ENCODE measurements around the gene SPINT1.
A peak's percentile ranks its signal among the peaks of the same experiment; 100 is the strongest.

SPINT1 gene

GRCh38 chr15:40836020-40836419, 7.8 kb upstream of the SPINT1 start:
- no peak for TF ChIP-seq CTCF (IDR thresholded peaks at IDR 0.05; ENCODE audit: unreplicated experiment in 3 of 3)
- Mint-ChIP-seq H3K27ac (no peak overlapping the region), H3K9me3 (no peaks in the 10 kb centered on the region), H3K36me3 (ENCODE audit: low read depth) (peaks cover 5% of the 10 kb centered on the region), H3K4me3 (no peak overlapping the region), H3K27me3 (ENCODE audit: low read depth) (peaks cover 18% of the 10 kb centered on the region), H3K4me1 (no peaks in the 10 kb centered on the region)

GRCh38 chr15:40838756-40839155, 5.1 kb upstream of the SPINT1 start:
- no peak for TF ChIP-seq CTCF (IDR thresholded peaks at IDR 0.05; ENCODE audit: unreplicated experiment in 3 of 3)
- no peak overlapping the region for H3K4me3 Mint-ChIP-seq
- no peaks in the 10 kb centered on the region for H3K9me3 Mint-ChIP-seq
- H3K4me1 Mint-ChIP-seq = peaks cover 5% of the 10 kb centered on the region
- H3K27ac Mint-ChIP-seq = no peak overlapping the region
- peaks cover 43% of the 10 kb centered on the region for H3K27me3 Mint-ChIP-seq (ENCODE audit: low read depth)
- H3K36me3 Mint-ChIP-seq (ENCODE audit: low read depth) = no peaks in the 10 kb centered on the region

- Mint-ChIP-seq H3K36me3 (ENCODE audit: low read depth) (no peaks in the 10 kb centered on the region), H3K4me1 (peaks cover 13% of the 10 kb centered on the region), H3K9me3 (no peaks in the 10 kb centered on the region), H3K27me3 (ENCODE audit: low read depth) (peaks cover 66% of the 10 kb centered on the region), H3K4me3 (peak overlapping the region in 1 of 3 experiments; percentile 19), H3K27ac (no peak overlapping the region)
- no peak for TF ChIP-seq CTCF (IDR thresholded peaks at IDR 0.05; ENCODE audit: unreplicated experiment in 3 of 3)
These were observed 2.1 kb upstream of the SPINT1 start for GRCh38 chr15:40841741-40842140.

- Mint-ChIP-seq H3K4me1 (peaks cover 26% of the 10 kb centered on the region), H3K9me3 (no peaks in the 10 kb centered on the region), H3K4me3 (peak overlapping the region; percentile 86 to 91 (median 87)), H3K27ac (peak overlapping the region; percentile 76 to 94 (median 87)), H3K36me3 (ENCODE audit: low read depth) (no peaks in the 10 kb centered on the region), H3K27me3 (ENCODE audit: low read depth) (peaks cover 77% of the 10 kb centered on the region)
- TF ChIP-seq CTCF (IDR thresholded peaks at IDR 0.05; ENCODE audit: unreplicated experiment in 3 of 3) = no peak
These were observed 475 bp upstream of the SPINT1 start for GRCh38 chr15:40843261-40843884.

GRCh38 chr15:40844696-40845030, 815 bp downstream of the SPINT1 start:
- TF ChIP-seq CTCF (IDR thresholded peaks at IDR 0.05; ENCODE audit: unreplicated experiment in 3 of 3) = no peak
- H3K4me3 Mint-ChIP-seq = peak overlapping the region; percentile 82 to 88 (median 83)
- H3K4me1 Mint-ChIP-seq = peaks cover 26% of the 10 kb centered on the region
- no peaks in the 10 kb centered on the region for H3K36me3 Mint-ChIP-seq (ENCODE audit: low read depth)
- H3K27ac Mint-ChIP-seq = peak overlapping the region in 2 of 3 experiments; percentile 86 to 87
- H3K9me3 Mint-ChIP-seq = no peaks in the 10 kb centered on the region
- H3K27me3 Mint-ChIP-seq (ENCODE audit: low read depth) = peaks cover 71% of the 10 kb centered on the region

- no peaks in the 10 kb centered on the region for H3K36me3 Mint-ChIP-seq (ENCODE audit: low read depth)
These were observed 1.2 kb downstream of the SPINT1 start for GRCh38 chr15:40845036-40845435.

More at GRCh38 chr15:40845036-40845435, 1.2 kb downstream of the SPINT1 start:
- no peaks in the 10 kb centered on the region for H3K9me3 Mint-ChIP-seq
- H3K4me3 Mint-ChIP-seq = peak overlapping the region; percentile 82 to 88 (median 83)
- peaks cover 67% of the 10 kb centered on the region for H3K27me3 Mint-ChIP-seq (ENCODE audit: low read depth)
- peak overlapping the region in 2 of 3 experiments; percentile 86 to 87 for H3K27ac Mint-ChIP-seq
- TF ChIP-seq CTCF (IDR thresholded peaks at IDR 0.05; ENCODE audit: unreplicated experiment in 3 of 3) = no peak
- H3K4me1 Mint-ChIP-seq = peaks cover 26% of the 10 kb centered on the region

Data from nephron (organoid).